Measurements from ENCODE around the gene RARB. TPM values are rescaled to one million over a fixed set of nuclear protein-coding genes. Genes with fewer than 3 reads are reported as not detected.

Gene RARB
- total RNA-seq, 1 experiment from 2014 or later = 31.3 TPM

GRCh38 chr3:25554376-25554775, 126.3 kb downstream of the RARB start:
- intact Hi-C loops (cut with micrococcal nuclease; ENCODE audit: unreplicated experiment) = no loop called here

GRCh38 chr3:25555695-25556437, 127.8 kb downstream of the RARB start:
- Mint-ChIP-seq H3K4me3 (ENCODE audit: low read depth, unreplicated experiment) (no peak overlapping the region), H3K27ac (ENCODE audit: unreplicated experiment) (no peak overlapping the region), H3K4me1 (ENCODE audit: low read depth, unreplicated experiment) (peaks cover 10% of the 10 kb centered on the region), H3K36me3 (ENCODE audit: insufficient read depth, unreplicated experiment) (peaks cover 3% of the 10 kb centered on the region), H3K27me3 (ENCODE audit: unreplicated experiment) (no peaks in the 10 kb centered on the region), H3K9me3 (ENCODE audit: low read depth, unreplicated experiment) (peaks cover 5% of the 10 kb centered on the region)
- no TSS peak for BruUV-seq (replicated peaks)
- intact Hi-C loops (cut with micrococcal nuclease; ENCODE audit: unreplicated experiment) = no loop called here
- no peak for DNase-seq
- no peak for TF ChIP-seq CTCF (IDR thresholded peaks at IDR 0.05; ENCODE audit: unreplicated experiment)
- CTCF ChIA-PET = no interaction called here

More at GRCh38 chr3:25554376-25554775, 126.3 kb downstream of the RARB start:
- no peak for DNase-seq
- peaks cover 14% of the 10 kb centered on the region for H3K4me1 Mint-ChIP-seq (ENCODE audit: low read depth, unreplicated experiment)
- no peak for TF ChIP-seq CTCF (IDR thresholded peaks at IDR 0.05; ENCODE audit: unreplicated experiment)
- no TSS peak for BruUV-seq (replicated peaks)
- no peak overlapping the region for H3K4me3 Mint-ChIP-seq (ENCODE audit: low read depth, unreplicated experiment)
- H3K27ac Mint-ChIP-seq (ENCODE audit: unreplicated experiment) = no peak overlapping the region
- CTCF ChIA-PET = no interaction called here
- peaks cover 6% of the 10 kb centered on the region for H3K9me3 Mint-ChIP-seq (ENCODE audit: low read depth, unreplicated experiment)
- peaks cover 5% of the 10 kb centered on the region for H3K36me3 Mint-ChIP-seq (ENCODE audit: insufficient read depth, unreplicated experiment)
- H3K27me3 Mint-ChIP-seq (ENCODE audit: unreplicated experiment) = no peaks in the 10 kb centered on the region

- no peak overlapping the region for H3K27ac Mint-ChIP-seq (ENCODE audit: unreplicated experiment)
- CTCF ChIA-PET = no interaction called here
- H3K4me1 Mint-ChIP-seq (ENCODE audit: low read depth, unreplicated experiment) = peaks cover 5% of the 10 kb centered on the region
Observed at GRCh38 chr3:25556447-25556846, 128.4 kb downstream of the RARB start.

GRCh38 chr3:25557694-25558093, 129.6 kb downstream of the RARB start:
- intact Hi-C loops (cut with micrococcal nuclease; ENCODE audit: unreplicated experiment) = no loop called here
- no peak for TF ChIP-seq CTCF (IDR thresholded peaks at IDR 0.05; ENCODE audit: unreplicated experiment)
- BruUV-seq (replicated peaks) = no TSS peak

More at GRCh38 chr3:25556447-25556846, 128.4 kb downstream of the RARB start:
- no TSS peak for BruUV-seq (replicated peaks)
- no peak for DNase-seq
- Mint-ChIP-seq H3K27me3 (ENCODE audit: unreplicated experiment) (no peaks in the 10 kb centered on the region), H3K4me3 (ENCODE audit: low read depth, unreplicated experiment) (no peak overlapping the region), H3K9me3 (ENCODE audit: low read depth, unreplicated experiment) (no peaks in the 10 kb centered on the region), H3K36me3 (ENCODE audit: insufficient read depth, unreplicated experiment) (no peaks in the 10 kb centered on the region)
- TF ChIP-seq CTCF (IDR thresholded peaks at IDR 0.05; ENCODE audit: unreplicated experiment) = no peak
- intact Hi-C loops (cut with micrococcal nuclease; ENCODE audit: unreplicated experiment) = no loop called here

More at GRCh38 chr3:25557694-25558093, 129.6 kb downstream of the RARB start:
- Mint-ChIP-seq H3K27ac (ENCODE audit: unreplicated experiment) (no peak overlapping the region), H3K9me3 (ENCODE audit: low read depth, unreplicated experiment) (no peaks in the 10 kb centered on the region), H3K4me1 (ENCODE audit: low read depth, unreplicated experiment) (no peaks in the 10 kb centered on the region), H3K36me3 (ENCODE audit: insufficient read depth, unreplicated experiment) (no peaks in the 10 kb centered on the region), H3K4me3 (ENCODE audit: low read depth, unreplicated experiment) (no peak overlapping the region), H3K27me3 (ENCODE audit: unreplicated experiment) (no peaks in the 10 kb centered on the region)
- CTCF ChIA-PET = no interaction called here
- DNase-seq = no peak
